Erythroblast (primary cell): Measurements from ENCODE around the gene SSBP3.
"Not testable (repeated sequence)": the region's sequence is repeated elsewhere in the genome, so short reads cannot be mapped to it uniquely, and the experiment has no call there.

Source experiments
- DNase-seq, 2 experiments: peaks; one replicate each; lab custom pipeline; 2025; lab: John Stamatoyannopoulos, UW
- GATA1 ChIP-seq: IDR thresholded peaks from 2 replicates; pipeline ENCODE4 v1.6.1; 2011; ENCODE audit warnings: low read depth, mild to moderate bottlenecking, control low read depth, low read length, moderate library complexity
- POLR2A ChIP-seq: IDR thresholded peaks from 2 replicates; pipeline ENCODE4 v1.6.1; 2011; ENCODE audit warnings: mild to moderate bottlenecking, low read length

The SSBP3 gene

DNA sequence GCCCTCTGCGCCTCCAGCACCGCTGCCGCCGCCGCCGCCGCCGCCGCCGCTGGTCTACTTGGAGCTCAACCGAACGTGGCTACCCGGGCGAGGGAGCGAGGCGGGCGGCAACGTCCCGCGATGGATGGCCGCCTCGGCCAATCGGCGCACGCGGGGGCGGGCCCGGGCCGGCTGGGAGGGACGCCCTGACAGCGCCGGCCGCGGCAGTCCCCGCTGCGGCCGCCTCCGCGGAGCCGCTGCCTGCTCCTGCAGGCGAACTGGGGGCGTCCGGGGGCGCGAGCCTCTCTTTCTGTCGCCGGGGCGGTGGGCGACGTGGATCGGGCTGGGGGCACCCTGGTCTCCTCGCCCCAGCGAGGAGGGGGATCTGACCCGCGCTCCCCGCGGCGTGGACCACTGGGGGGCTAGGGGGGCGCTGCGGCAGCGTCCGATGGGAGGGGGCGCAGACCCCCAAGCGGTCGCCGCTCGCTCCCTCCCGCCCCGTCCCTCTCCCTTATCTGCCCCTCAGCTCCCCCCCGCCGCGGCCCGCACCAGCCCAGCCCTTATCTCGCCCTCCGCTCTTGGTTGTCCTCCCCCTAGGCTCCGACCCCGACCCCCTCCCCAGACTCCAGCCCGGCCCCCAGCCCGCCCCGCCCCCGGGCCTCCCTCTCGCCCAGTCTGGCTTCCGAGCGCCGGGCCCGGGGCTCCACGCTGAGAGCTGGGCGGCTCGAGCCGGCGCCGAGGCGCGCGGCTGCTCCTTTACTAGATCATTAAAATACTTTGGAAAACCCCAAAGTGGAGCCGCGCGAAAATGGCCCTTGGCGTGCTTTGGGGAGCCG, at the start of gene SSBP3:
SSBP3 (minus strand) TSS at position 56 of the 815 bp plus-strand sequence.
- DNase-seq, result peak; percentile 94 to 98
- TF ChIP-seq GATA1, result no peak
- TF ChIP-seq POLR2A, result peak; percentile 47

DNA sequence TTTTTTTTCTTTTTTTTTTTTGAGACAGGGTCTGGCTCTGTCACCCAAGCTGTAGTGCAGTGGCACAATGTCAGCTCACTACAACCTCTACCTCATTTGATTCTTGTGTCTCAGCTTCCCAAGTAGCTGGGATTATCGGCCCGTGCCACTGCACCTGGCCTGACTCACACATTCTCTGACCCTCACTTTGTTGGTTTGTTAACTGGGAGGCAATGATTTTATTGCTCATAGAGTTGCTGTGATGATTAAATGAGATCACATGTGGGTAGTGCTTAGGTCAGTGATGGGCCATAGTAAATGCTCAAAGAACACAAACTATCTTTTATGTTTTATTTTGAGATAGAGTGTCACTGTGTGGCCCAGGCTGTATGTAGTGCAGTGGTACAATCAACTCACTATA, 47.3 kb upstream of the SSBP3 start:
- DNase-seq, result no peak
- TF ChIP-seq GATA1 (no peak), POLR2A (no peak)

GRCh38 chr1:54453022-54453421, 46.8 kb upstream of the SSBP3 start:
- no peak for DNase-seq
- no peak for TF ChIP-seq GATA1
- TF ChIP-seq POLR2A, result no peak

GRCh38 chr1:54449431-54449830, 43.2 kb upstream of the SSBP3 start:
- not testable (repeated sequence) for DNase-seq

GRCh38 chr1:54448801-54449200, 42.6 kb upstream of the SSBP3 start:
- not testable (repeated sequence) for DNase-seq

GRCh38 chr1:54447081-54447480, 40.9 kb upstream of the SSBP3 start:
- not testable (repeated sequence) for DNase-seq

DNA sequence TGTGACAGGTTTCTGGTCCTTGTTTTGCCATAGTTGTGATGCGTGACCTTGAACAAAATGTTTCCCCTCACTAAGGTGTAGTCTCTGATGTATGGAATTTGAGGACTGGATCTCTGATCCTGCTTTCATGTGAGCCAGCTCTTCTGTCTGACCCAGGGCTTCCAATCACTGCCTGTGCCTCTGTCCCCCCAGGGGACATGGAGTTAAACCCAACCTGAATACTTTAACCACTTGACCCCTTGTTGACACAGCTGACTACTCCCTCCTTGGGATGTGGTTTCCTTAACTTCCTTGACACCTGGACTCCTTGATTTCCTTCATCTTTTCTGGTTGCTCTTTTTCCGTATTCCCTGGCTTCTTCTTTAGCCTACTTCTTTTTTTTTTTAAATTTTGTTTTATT, 36.0 kb upstream of the SSBP3 start:
- TF ChIP-seq GATA1 (no peak), POLR2A (no peak)
- no peak for DNase-seq

GRCh38 chr1:54439550-54440223, 33.5 kb upstream of the SSBP3 start:
- TF ChIP-seq POLR2A (no peak), GATA1 (no peak)
- no peak for DNase-seq

GRCh38 chr1:54437783-54438182, 31.6 kb upstream of the SSBP3 start:
- DNase-seq, result no peak
- TF ChIP-seq GATA1, result no peak
- TF ChIP-seq POLR2A, result no peak

- TF ChIP-seq POLR2A, result no peak
- no peak for TF ChIP-seq GATA1
Measured at GRCh38 chr1:54436826-54437225, 30.6 kb upstream of the SSBP3 start.

DNA sequence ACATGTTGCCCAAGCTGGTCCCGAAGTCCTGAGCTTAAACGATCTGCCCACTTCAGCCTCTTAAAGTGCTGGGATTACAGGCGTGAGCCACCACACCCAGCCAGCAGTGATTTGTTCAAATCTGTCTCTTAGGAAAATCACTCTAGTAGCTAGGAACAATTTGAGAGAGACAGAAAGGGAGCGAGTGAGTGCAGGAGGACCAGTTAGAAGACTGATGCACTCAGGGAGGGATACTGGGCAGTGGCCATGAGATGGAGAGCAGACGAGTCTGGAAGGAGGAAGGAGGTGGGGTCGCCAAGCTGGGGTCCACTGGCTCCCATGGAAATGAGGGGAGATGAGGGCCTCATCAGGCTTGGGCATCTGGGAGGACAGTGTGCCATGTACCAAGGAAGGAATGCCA, 23.6 kb upstream of the SSBP3 start:
- no peak for DNase-seq
- no peak for TF ChIP-seq GATA1
- no peak for TF ChIP-seq POLR2A

More at GRCh38 chr1:54436826-54437225, 30.6 kb upstream of the SSBP3 start:
- DNase-seq, result no peak

DNA sequence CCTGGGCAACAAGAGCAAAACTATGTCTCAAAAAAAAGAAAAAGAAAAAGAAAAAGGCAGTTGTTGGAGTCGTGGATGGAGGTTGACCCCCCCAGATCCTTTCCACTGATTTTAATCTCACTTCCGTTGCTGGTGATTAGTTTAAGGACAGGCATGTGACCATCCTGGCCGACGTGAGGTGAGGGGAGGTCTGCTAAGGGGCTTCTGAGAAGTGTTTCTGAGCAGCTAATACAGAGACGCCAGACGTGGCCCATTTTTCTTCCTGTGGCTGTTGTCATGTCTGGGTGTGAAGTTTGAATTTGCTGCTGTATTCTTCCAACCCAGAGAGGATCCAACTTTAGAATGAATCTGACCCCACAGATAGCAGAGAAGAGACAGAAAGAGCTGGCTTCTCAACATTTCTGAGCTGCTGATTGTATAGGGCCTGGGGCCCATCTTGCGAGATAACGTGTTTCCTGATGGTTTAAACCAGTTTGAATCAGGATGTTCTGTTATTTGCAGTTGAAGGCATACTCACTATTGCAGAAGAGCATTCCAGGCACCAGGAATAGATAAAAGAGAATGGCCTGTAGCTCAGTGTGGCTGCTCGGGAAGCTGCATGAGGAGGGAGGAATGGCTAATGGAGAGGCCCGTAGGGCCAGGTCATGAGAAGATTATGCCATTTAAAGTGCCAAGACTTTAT, 22.8 kb upstream of the SSBP3 start:
- TF ChIP-seq GATA1 (no peak), POLR2A (no peak)
- DNase-seq, result no peak

DNA sequence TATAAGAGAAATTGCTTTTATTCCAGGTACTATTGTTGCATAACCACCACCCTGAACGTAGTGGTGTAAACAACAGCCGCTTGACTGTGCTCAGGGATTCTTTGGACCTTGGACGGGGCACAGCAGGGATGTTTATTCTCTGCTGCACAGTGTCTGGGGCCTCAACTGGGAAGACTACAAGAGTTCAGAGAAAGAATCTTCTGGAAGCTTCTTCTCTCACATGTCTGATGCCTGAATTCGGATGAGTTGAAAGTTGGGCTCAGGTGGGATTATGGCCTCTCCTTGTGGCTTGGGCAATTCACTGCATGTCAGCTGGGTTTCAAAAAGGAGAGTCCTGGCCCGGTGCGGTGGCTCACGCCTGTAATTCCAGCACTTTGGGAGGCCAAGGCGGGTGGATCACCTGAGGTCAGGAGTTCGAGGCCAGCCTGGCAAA, 19.0 kb upstream of the SSBP3 start:
- no peak for TF ChIP-seq POLR2A
- no peak for TF ChIP-seq GATA1
- no peak for DNase-seq

DNA sequence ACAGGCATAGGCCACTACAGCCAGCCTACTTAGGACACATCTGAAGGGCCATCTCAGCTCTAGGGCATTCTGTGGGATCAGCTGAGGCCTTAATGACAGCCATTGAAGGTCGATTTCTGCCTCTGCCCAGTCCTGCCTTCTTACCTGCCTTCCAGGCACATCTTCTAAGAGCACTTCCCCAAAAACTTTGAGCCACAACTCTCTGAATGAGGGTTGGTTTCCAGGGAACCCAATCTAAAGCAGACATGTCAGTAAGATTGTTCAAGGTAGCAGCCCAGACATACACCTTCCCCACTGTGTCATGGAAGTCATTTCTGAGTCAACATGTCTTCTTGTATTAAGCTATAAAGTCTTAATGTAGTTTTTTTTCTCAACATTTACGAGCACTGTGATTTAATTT, 18.2 kb upstream of the SSBP3 start:
- TF ChIP-seq POLR2A (no peak), GATA1 (no peak)
- DNase-seq, result no peak
